GM10847 (cell line): Measurements from ENCODE around the gene ADRA2B.

ENCODE experiments used
- POLR2A ChIP-seq: IDR thresholded peaks from 2 replicates; pipeline ENCODE4 v1.6.1; 2011; ENCODE audit not compliant: insufficient read length; ENCODE audit errors: extremely low read depth

The ADRA2B gene

GRCh38 chr2:96083064-96083939 lies 33.1 kb downstream of the ADRA2B start:
- no peak for TF ChIP-seq POLR2A

GRCh38 chr2:96082211-96083063 lies 33.9 kb downstream of the ADRA2B start:
- no peak for TF ChIP-seq POLR2A

DNA sequence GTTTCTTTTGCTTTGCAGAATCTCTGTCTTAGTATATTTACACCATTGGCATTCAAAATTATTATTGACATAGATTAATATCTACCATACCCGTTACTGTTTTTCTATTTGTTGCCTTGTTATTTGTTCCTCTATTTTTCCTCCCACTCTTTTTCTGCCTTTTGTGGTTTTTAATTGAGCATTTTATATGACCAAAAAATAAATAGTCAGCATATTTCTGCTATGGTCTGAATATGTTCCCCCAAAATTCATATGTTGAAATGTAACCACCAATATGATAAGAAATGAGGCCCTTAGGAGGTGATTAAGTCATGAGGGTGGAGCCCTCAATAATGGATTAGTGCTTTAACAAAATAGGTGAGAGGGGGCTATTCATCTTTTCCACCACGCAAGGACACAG lies 35.3 kb downstream of the ADRA2B start:
- TF ChIP-seq POLR2A = no peak

- TF ChIP-seq POLR2A = no peak
Measured at GRCh38 chr2:96075199-96075771, 41.1 kb downstream of the ADRA2B start.

DNA sequence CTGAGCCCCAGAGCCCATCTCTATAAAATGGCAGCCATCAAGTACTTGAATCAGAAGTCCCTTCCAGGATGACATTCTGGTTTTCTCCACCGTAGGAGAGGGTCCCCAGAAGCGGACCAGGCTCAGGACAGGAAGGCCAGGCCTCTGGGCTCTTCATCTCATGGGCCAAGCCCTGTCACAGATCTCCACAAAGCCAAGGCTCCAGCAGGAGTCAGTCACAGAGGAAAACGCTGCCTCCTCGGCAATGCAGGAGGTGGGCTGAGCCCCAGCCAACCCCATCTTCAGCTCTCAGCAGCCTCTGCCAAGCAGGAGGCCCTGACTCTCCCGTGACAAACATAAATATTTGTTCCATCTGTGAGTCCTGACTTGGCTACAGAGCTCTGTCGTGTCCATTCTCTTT lies 42.2 kb downstream of the ADRA2B start:
- no peak for TF ChIP-seq POLR2A

DNA sequence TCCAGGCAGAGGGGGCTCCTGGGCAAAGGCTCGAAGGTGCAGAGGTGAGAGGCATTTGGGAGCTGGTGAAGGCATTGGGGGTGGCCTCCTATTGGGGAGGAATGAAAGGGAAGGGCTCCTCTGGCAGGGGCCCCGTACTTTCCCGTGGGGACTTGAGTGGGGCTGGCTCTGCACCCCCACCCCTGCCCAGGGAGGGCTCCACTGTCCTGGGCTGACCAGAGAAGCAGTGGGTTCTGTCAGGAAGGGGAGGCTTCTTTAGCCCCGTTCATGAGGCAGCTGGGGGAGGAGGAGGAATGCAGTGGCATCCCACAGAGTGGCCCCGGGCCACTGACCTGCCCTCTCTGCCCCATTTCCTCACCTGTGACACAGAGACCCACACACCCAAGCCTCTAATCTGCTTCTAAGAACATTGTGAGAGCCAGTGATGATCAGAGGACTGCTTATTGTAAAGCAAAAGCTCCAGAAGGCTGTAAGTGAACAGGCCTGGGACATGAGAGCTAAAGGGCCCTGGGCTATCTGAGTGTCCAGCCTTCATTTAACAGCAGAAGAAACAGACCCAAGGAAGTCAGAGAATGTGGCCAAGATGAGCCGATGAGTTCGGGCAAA lies 43.1 kb downstream of the ADRA2B start:
- no peak for TF ChIP-seq POLR2A

DNA sequence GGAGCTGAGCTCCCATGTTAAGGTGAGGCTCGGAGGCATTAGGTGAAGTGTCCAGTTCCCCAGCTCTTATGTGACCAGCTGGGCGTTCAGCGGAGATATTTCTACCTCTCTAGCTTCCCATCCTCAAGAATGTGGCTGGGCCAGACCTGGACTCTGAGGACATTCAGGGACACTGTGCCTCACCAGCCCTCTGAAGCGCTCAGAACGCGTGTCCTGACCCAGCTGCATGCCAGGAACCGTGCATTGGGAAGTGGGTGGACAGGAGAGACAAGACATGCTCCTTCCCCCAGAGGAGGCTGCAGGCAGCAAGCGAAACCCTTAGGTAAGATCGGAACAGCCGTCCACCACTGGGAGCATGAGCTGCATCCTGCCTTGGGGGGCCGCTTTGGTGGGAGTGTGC lies 43.6 kb downstream of the ADRA2B start:
- no peak for TF ChIP-seq POLR2A

GRCh38 chr2:96065381-96065930 lies 50.9 kb downstream of the ADRA2B start:
- no peak for TF ChIP-seq POLR2A
